ENCODE measurements around the gene NNT.
"Not testable (repeated sequence)": the region's sequence is repeated elsewhere in the genome, so short reads cannot be mapped to it uniquely, and the experiment has no call there.

NNT gene

DNA sequence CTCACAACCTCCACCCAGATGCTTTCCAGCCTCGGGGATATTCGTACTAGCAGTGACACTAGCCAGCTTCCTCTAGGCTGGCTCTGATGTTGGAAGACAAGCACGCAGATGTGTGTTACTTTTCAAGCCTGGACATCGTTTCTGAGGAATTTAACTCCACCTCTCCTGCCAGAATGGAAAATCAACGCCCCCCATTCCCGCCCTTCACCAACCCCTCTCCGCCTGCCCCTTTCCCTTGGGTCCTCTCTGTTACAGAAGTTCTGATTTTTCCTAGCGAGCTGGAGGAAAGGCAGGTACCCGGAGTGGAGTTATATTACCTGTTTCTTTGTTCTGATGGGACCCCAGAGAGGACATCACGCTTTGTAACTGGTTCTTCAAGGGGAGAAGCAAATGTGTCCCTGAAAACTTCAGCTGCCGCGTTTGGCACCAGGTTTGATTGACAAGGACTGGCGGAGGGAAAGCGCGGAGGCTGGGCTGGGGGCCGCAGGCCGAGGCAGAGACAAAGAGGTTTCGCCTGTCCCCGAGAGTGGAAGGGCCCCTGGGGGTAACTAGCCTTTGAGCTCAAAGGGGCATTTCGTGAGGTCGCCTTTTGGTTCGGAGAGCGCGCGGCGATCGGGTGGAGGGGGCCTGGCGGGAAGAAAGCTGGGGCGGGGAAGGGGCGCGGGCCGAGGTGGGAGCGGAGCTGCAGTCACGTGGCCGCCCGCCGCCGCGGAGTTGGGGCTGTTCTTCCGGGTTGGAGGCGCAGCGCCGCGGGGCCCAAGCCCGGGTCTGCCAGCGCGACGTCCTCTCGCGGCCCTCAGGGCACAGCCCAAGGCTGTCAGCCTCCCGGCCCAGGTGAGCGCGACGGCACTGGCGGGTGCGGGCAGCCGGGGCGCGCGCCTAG, at the start of gene NNT:
Gene NNT, plus strand, starts transcription at position 720 of the 883 bp plus-strand sequence. CDS start 6,016 bp downstream, outside the sequence.
- peak; percentile 85 for DNase-seq (ENCODE audit: low spot score)

DNA sequence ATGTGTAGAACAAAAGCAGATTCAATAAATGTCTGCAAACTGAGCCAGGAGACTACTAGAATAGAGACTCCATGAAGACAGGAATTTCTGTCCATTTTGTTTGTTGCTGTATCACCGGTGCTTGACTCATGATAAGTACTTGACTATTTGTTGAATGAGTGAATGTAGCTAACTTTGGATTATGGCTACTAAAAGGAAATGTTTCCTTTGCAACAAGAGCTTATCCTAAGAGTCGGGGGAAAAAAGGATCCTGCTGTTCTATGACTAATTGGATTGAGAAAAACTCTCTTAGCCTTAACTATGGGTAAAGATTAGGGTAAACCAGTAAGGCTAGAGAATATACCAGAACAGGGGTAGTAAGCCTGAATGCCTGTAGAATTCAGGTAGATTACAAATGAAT, 49.6 kb upstream of the NNT start:
- no peak for DNase-seq (ENCODE audit: low spot score)

DNA sequence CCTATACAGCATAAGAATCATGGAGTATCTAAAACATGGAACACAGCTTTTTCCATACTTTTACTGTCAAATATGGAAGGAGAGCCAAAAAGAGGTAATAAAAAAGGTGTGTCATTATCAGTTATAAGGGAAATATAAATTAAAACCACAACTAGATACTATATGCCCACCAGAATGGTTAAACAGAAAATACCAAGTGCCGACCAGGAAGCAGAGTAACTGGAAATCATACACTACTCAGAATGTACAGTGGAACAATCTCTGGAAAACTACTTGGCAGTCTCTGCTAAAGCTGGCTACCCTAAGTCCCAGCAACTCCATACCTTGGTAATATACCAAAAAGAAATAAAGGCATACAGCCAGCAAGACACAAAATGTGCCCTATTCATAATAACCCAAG, 48.5 kb upstream of the NNT start:
- DNase-seq (ENCODE audit: low spot score) = no peak

DNA sequence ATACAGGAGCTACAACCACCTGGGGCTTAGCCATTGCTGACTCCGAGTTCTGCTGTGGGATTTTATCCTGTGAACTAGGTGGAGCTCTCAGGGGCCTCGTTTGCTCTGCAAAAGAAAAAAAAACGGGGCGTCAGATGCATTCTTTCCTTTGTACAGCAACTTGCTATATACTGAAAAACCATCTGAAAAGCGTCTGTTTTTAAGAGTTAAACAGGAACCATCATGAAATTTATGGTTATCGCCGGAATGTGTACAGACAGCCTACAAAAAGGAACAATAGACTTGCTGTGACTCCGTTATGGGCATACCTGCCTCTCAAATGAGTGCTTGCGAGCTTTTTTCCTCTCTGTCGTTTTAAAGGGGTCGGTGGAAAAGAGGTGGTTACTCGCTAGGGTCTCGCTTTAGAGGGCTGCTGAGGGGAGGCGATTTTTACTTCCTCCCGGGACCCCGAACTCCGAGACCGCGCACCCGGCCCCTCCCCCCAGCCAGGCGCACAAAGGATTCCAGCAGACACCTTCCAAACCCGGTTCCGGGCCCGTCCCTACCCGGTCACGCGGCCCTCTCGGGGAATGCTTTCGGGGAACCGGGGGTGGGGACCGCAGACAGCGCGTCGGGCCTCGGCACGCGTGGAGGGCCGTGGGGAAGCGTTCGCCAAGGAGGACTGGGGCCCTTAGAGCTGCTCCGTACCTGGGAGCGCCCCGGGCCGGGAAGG, 46.9 kb upstream of the NNT start:
- peak; percentile 63 for DNase-seq (ENCODE audit: low spot score)

DNA sequence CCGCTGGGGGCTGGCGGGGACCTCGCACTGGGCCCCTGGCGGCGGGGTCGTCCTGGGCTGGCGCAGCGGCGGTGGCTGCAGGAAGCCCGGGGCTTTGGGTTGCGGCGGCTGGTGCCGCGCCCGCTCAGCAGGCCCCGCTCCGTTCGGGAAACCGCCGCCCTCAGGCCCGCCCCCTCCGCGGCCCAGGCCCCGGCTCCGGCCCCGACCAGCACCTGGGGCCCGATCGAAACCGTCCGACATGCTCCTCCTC, 46.4 kb upstream of the NNT start:
- not testable (repeated sequence) for DNase-seq (ENCODE audit: low spot score)

DNA sequence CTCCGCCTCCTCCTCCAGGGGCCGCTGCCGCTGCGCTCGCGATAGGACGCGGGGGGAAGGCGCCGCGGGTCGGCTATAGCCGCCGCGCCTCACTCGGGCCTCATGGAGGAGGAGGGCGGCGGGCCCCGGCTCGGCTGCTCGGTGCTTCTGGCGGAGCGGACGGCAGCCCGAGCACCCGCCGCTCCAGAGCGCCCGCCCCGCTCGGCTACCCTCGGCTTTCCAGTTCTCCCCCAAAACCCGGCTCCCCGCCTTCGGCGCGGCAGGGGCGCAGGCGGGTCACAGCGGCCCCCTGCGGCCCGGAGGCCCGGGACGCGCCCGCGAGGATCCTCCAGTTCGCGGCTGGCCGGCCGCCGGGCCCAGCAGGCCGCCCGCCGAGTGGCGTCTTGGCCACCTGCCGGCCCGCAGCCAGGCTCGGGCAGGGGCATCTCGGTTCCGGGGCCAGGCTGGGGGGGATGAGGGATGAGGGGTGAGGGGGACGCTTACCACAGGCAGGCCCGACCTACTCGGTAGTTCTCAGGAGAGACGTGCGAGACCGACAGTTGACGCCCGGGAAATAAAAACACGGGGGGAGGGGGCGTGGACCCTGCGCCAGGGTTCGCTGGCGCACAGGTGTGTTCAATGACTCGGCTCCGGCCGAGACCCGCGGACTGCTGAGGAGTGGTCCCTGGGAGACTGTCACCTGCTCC, 46.0 kb upstream of the NNT start, which contains the start of gene PAIP1:
Gene PAIP1, minus strand, starts transcription at position 221 of the 686 bp plus-strand sequence. CDS start 231 bp downstream, outside the sequence.
- DNase-seq (ENCODE audit: low spot score) = peak; percentile 88

DNA sequence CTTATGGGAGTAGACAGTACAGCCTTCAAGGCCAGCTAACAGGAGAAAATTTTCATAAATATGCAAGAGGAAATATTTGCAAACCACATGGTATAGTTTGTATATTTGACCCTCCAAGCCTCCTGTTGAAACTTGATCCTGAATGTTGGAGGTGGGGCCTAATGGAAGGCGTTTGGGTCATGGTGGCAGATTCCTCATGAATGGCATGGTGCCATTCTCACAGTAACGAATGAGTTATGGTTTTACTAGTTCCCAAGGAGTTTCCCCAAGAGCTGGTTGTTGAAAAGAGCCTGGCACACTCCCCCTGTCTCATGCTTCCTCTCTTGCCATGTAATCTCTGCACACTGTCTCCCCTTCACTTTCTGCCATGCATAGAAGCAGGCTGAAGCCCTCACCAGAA, 42.9 kb upstream of the NNT start:
- DNase-seq (ENCODE audit: low spot score) = no peak

DNA sequence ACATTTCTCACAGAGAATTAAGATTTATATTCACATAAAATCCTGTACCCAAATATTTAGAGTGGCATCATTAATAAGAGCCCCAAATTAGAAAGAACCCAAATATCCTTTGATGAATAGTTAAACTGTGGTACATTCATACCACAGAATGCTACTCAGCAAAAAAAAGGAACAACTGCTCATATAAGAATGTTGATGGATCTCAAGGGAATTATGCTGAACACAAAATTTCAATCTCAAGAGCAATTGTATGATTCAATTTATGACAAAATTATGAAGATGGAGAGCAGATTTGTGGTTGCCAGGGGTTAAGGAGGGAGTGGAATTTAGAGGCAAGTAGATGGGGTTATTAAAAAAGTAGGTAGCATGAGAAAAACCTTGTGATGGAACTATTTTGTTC, 41.6 kb upstream of the NNT start:
- no peak for DNase-seq (ENCODE audit: low spot score)

DNA sequence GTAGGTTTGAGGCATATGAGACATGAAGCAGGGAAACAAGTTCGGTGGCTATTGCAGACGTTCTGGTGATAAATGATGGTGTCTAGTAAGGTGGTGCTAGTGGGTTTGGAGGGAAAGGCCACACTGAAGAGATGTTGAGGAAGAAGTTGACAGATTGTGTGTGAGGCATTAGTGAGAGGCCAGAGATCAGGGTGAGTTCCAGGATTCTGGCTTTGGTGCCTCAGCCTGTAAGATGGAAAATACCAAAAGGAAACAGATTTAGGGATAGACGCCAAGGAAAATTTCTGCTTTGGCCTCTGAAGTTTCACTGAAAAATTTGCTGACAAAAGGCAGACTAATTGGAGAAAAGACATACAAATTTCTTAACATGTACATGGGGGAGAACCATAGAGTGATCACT, 39.7 kb upstream of the NNT start:
- no peak for DNase-seq (ENCODE audit: low spot score)

DNA sequence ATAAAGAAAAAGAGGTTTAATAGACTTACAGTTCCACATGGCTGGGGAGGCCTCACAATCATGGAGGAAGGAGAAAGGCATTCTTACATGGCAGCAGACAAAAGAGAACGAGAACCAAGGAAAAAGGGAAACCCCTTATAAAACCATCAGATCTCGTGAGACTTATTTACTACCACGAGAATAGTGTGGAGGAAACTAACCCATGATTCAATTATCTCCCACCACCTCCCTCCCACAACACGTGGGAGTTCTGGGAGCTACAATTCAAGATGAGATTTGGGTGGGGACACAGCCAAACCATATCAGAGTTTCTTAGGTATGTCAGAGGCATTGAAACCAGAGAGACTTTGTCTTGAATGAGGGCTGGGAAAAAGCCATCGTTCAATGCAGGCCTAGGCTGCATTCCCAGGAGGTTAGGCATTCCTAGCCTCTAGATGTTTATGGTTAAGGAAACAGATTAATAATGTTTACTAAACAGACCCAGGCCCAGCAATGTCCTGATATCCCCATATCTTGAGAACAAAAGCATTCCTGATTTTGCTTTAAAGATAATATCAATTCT, 38.6 kb upstream of the NNT start:
- DNase-seq (ENCODE audit: low spot score) = no peak

DNA sequence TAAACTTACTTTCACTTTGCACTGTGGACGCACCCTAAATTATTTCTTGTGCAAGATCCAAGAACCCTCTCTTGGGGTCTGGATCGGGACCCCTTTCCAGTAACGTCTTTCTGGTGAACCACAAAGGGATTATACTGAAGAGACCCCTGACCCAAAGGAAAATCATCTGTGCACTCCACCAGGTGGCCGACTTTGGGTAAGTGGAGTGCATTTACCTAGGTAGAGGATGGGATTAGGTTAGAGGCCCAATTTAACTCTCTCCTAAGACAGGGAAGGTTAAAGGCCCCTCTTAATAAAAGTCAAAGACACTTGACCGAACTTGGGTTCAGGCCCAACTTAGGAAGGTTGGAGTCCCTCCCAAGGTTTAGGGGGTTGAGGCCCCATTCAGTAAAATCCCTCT, 37.9 kb upstream of the NNT start:
- no peak for DNase-seq (ENCODE audit: low spot score)

DNA sequence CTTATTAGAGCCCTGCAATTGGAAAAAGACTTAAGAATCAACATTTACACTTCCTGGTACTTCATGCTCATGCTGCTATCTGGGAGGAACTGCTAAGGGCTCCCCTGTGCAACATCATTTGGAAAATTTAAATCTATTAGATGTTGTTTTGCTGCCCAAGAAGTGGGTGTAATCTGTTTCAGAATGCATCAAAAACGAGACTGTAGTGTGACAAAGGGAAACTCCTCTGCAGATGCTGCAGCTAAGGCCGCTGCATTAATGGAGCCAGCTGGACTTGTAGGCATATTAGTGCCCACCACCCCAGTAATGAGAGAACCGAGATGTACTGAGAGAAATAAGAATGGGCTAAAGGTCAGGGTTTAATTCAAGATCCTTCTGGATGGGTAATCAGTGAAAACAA, 35.0 kb upstream of the NNT start:
- no peak for DNase-seq (ENCODE audit: low spot score)

DNA sequence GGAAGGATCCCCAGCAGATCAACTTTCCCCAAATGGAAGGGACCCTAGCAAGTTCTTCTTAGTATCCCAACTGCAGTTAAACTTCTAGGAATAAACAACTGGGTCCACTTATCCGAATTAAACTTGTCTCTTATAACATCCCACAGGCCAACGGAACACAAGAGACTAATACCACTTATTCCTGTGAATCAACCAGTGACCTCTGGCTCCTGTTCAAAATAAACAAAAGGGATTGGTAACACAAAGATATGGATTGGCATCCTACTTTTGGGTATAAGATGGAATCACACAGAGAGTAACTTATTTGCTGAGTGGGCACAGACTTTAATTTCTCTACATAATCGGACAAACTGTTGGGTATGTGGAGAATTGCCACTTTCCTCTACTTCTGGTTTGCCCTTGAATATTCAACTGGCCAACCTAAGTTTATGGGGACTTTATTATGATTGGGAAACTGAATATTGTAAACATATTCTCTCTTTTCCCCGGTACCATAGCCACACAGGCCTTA, 33.7 kb upstream of the NNT start:
- no peak for DNase-seq (ENCODE audit: low spot score)

DNA sequence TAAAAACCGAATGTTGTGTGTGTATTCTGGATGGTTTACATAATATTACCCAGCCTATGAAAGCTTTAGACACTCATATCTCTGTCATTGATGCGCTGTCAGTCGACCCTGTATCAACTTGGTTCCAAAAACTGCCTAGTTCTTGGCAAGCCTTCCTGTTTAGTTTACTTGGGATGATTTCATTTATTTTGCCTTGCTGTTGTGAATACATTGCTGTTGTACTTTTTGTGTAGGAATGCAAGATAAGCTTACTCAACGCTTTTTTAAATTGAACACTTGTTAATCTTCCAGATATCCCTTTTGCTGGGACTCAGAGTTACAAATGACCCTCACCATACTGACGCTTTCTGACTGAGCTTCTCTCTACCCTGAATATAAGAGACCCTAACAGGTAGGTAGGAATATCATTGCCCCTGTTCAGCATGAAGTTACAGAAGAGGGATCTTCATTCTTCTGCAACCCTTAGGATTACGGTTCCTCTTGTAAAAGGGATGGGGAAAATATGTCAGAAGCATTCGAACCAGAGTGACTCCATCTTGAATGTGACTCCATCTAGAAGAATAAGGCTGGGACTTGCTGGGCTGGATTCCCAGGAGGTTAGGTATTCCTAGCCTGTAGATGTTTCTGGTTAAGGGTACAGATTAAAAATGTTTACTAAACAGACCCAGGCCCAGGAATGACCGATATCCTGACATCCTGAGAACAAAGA, 32.4 kb upstream of the NNT start:
- no peak for DNase-seq (ENCODE audit: low spot score)

DNA sequence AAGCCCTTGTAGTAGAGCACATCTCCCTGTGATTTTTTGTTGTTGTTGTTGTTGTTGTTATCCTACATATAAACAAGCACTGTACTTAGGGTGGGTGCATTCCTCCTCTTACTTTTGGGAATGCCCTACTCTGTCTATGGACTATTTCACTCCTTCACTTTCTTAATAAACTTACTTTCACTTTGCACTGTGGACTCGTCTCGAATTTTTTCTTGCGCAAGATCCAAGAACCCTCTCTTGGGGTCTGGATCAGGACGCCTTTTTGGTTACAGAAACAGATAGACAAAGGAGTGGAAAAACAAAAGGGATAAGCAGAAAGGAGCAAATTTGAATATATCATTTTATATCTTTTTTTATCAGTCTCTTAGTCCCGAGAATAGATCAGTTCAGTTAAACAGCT, 31.7 kb upstream of the NNT start:
- no peak for DNase-seq (ENCODE audit: low spot score)

DNA sequence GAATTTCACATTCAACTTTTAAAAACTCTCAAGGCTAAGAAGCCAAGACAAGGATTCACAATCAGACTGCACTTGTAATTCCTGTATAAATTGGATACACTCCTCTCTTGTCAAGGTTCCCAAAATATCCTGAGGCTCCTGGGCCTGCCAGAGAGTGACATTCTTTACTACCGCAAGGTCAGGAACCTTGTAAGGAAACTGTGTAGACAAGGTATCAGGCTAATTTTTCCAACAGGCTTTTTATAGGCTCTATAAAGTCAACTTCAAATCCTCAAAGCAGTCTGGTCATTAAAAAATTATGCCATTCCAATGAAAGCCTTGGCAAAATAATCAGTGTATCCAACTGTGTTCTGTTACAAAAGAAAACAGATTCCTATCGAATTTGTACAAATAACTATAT, 30.6 kb upstream of the NNT start:
- DNase-seq (ENCODE audit: low spot score) = no peak

DNA sequence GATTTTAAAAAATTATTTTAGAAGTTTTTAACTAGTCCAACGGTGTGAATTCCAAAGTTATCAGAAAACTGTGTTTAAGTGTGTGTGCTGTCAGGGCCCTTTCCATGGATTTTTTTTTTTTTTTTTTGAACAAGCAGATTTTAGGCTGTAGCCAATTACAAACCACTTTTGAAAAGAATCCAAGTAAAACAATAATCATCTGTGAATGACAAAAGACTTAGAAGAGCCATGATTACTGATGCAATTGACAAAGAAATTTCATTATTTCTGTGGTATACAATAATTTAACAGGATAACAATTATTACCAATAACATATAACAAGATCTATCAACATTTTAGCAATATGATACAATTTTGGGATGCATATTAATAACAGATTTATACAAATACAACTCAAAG, 29.9 kb upstream of the NNT start:
- DNase-seq (ENCODE audit: low spot score) = no peak

DNA sequence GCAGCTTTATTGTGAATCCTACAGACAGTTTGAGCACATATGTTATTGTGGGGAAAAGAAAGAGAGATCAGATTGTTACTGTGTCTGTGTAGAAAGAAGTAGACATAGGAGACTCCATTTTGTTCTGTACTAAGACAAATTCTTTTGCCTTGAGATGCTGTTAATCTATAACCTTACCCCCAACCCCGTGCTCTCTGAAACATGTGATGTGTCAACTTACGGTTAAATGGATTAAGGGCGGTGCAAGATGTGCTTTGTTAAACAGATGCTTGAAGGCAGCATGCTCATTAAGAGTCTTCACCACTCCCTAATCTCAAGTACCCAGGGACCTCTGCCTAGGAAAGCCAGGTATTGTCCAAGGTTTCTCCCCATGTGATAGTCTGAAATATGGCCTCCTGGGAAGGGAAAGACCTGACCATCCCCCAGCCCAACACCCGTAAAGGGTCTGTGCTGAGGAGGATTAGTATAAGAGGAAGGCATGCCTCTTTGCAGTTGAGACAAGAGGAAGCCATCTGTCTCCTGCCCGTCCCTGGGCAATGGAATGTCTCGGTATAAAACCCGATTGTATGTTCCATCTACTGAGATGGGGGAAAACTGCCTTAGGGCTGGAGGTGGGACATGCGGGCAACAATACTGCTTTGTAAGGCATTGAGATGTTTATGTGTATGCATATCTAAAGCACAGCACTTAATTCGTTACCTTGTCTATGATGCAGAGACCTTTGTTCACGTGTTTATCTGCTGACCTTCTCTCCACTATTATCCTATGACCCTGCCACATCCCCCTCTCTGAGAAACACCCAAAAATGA, 22.4 kb upstream of the NNT start:
- not testable (repeated sequence) for DNase-seq (ENCODE audit: low spot score)

DNA sequence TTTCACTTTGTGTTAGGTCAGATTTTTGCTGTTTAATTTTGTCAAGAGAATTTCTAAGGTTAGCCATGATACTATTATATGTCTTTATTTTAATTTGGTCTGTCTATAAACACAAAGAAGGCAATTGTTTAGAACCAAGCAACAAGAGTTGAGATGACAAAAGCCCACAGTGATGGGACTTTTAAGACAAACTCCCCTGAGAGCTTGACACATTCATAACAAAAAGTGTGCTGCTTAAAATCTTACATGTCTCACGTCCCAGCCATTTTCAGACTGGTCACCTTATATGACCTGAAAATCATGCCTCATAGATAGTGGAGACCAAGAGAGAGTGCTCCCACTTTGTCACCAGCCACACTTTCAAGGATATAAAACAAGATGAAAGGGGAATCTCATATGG, 21.6 kb upstream of the NNT start:
- DNase-seq (ENCODE audit: low spot score) = no peak

DNA sequence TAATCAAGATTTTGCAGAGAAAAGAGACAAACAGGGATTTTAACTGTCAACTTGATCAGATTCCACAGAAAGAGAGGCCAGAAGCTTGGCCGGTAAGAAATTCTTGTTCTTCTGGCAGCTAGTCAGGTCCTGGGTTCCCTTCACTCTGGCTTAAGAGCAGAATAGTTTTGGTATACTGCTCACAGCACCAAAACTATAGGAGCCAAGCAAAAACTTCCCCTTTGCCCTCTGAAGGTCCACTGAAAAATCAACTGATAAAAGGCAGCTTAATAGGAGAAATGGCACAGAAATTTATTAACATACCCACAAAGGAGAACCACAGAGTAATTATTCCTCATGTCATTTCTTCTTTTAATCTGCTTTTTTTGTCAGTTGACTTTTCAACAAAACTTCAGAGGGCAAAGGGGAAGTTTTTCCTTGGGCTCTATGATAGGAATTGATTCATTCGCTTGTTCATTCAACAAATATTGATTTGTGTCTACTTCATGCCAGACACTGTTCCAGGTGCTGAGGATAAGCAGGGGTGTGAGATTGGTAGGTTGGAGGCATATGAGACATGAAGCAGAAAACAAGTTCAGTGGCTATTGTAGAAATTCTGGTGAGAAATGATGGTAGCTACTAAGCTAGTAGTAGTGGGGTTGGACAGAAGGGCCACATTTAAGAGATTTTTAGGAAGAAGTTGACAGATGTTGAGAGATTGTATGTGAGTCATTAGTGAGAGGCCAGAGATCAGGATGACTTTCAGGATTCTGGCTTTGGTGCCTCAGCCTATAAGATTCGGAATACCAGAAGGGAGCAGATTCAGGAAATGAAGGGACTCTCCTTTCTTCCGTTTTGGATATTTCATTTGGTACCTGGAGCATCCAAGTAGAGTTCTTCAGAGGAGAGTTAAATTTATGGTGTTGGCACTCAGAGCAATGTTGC, 20.6 kb upstream of the NNT start:
- no peak for DNase-seq (ENCODE audit: low spot score)
